CD4-positive, alpha-beta T cell treated with Interleukin-17A for 4 hours (primary cell): ENCODE data around the gene GHRL.
A peak's percentile ranks its signal among the peaks of the same experiment; 100 is the strongest.
"Not testable (repeated sequence)": the region's sequence is repeated elsewhere in the genome, so short reads cannot be mapped to it uniquely, and the experiment has no call there.

Experiments used
- DNase-seq: peaks from one replicate; pipeline ENCODE4 v3.0.0-alpha.2; 2020; ENCODE audit warnings: mixed read lengths

Gene GHRL

GRCh38 chr3:10272476-10272875, 20.3 kb downstream of the GHRL start:
- not testable (repeated sequence) for DNase-seq

GRCh38 chr3:10269443-10269842, 23.3 kb downstream of the GHRL start:
- no peak for DNase-seq

- no peak for DNase-seq
Measured at GRCh38 chr3:10268930-10269329, 23.8 kb downstream of the GHRL start.

- no peak for DNase-seq
Measured at GRCh38 chr3:10268116-10268515, 24.6 kb downstream of the GHRL start.

- not testable (repeated sequence) for DNase-seq
Measured at GRCh38 chr3:10266936-10267335, 25.8 kb downstream of the GHRL start.

- no peak for DNase-seq
Measured at GRCh38 chr3:10265833-10266232, 26.9 kb downstream of the GHRL start.

GRCh38 chr3:10263646-10264363, 28.9 kb downstream of the GHRL start:
- DNase-seq, result peak; percentile 78

- no peak for DNase-seq
Measured at GRCh38 chr3:10262027-10262426, 30.7 kb downstream of the GHRL start.

- DNase-seq, result no peak
Measured at GRCh38 chr3:10260211-10260701, 32.5 kb downstream of the GHRL start.

- no peak for DNase-seq
Measured at GRCh38 chr3:10259798-10260197, 32.9 kb downstream of the GHRL start.

GRCh38 chr3:10259036-10259435, 33.7 kb downstream of the GHRL start:
- DNase-seq, result no peak

GRCh38 chr3:10255835-10256234, 36.9 kb downstream of the GHRL start:
- no peak for DNase-seq

- no peak for DNase-seq
Measured at GRCh38 chr3:10253731-10254130, 39.0 kb downstream of the GHRL start.

GRCh38 chr3:10251006-10251405, 41.7 kb downstream of the GHRL start:
- no peak for DNase-seq

GRCh38 chr3:10249833-10250232, 42.9 kb downstream of the GHRL start:
- DNase-seq, result no peak

- DNase-seq, result peak; percentile 53
Measured at GRCh38 chr3:10248984-10249748, 43.6 kb downstream of the GHRL start.

GRCh38 chr3:10248184-10248983, 44.4 kb downstream of the GHRL start, which contains the start of gene TATDN2:
TSS of gene TATDN2 (plus strand) at chr3:10248459. CDS start at chr3:10249201, 742 bp downstream.
- peak; percentile 98 for DNase-seq

- DNase-seq, result no peak
Measured at GRCh38 chr3:10247679-10248183, 45.0 kb downstream of the GHRL start.

GRCh38 chr3:10245081-10245712, 47.5 kb downstream of the GHRL start:
- no peak for DNase-seq

GRCh38 chr3:10244009-10244408, 48.7 kb downstream of the GHRL start:
- no peak for DNase-seq

- peak; percentile 82 for DNase-seq
Measured at GRCh38 chr3:10242182-10243065, 50.3 kb downstream of the GHRL start.
